ENCODE results near the gene CD109.
"Not testable (repeated sequence)": the region's sequence is repeated elsewhere in the genome, so short reads cannot be mapped to it uniquely, and the experiment has no call there.

Gene CD109

GRCh38 chr6:73792738-73793137, 96.7 kb downstream of the CD109 start:
- DNase-seq: no peak

- no peak for DNase-seq
These were observed 100.9 kb downstream of the CD109 start for GRCh38 chr6:73796881-73797280.

GRCh38 chr6:73797861-73798260, 101.9 kb downstream of the CD109 start:
- DNase-seq: no peak

GRCh38 chr6:73798592-73798991, 102.6 kb downstream of the CD109 start:
- DNase-seq: peak in 1 of 14 donors; percentile 6

- no peak for DNase-seq
These were observed 105.0 kb downstream of the CD109 start for GRCh38 chr6:73800997-73801396.

- no peak for DNase-seq
These were observed 105.8 kb downstream of the CD109 start for GRCh38 chr6:73801652-73802268.

- DNase-seq: no peak
These were observed 106.4 kb downstream of the CD109 start for GRCh38 chr6:73802366-73802765.

- no peak for DNase-seq
These were observed 107.7 kb downstream of the CD109 start for GRCh38 chr6:73803562-73804241.

GRCh38 chr6:73805221-73805620, 109.2 kb downstream of the CD109 start:
- DNase-seq: not testable (repeated sequence)

- DNase-seq: not testable (repeated sequence)
These were observed 110.0 kb downstream of the CD109 start for GRCh38 chr6:73805982-73806381.

GRCh38 chr6:73811706-73812105, 115.7 kb downstream of the CD109 start:
- DNase-seq: no peak

GRCh38 chr6:73817253-73817652, 121.2 kb downstream of the CD109 start:
- no peak for DNase-seq

GRCh38 chr6:73823046-73823735, 127.2 kb downstream of the CD109 start:
- no peak for DNase-seq

- no peak for DNase-seq
These were observed 127.8 kb downstream of the CD109 start for GRCh38 chr6:73823832-73824231.

GRCh38 chr6:73826571-73826970, 130.6 kb downstream of the CD109 start:
- no peak for DNase-seq

GRCh38 chr6:73830119-73830518, 134.1 kb downstream of the CD109 start:
- DNase-seq: no peak

- no peak for DNase-seq
These were observed 136.3 kb downstream of the CD109 start for GRCh38 chr6:73832313-73832712.

GRCh38 chr6:73844696-73845095, 148.7 kb downstream of the CD109 start:
- DNase-seq: not testable (repeated sequence)

- DNase-seq: not testable (repeated sequence)
These were observed 155.0 kb downstream of the CD109 start for GRCh38 chr6:73851048-73851447.

GRCh38 chr6:73854998-73855718, 159.2 kb downstream of the CD109 start:
- DNase-seq: no peak

GRCh38 chr6:73857341-73857890, 161.4 kb downstream of the CD109 start:
- no peak for DNase-seq

- no peak for DNase-seq
These were observed 162.4 kb downstream of the CD109 start for GRCh38 chr6:73858376-73858775.

GRCh38 chr6:73860303-73860702, 164.3 kb downstream of the CD109 start:
- DNase-seq: no peak

Measured in C1 segment of cervical spinal cord (tissue), 14 donors.